HCT116 (cell line): ENCODE results near the gene NBAS.

Experiments used
- CTCF ChIP-seq, 3 experiments: fragments of 200-600 bp in 1 of 3; sonication (generic) in 1 of 3; IDR thresholded peaks in 2 of 3; conservative IDR thresholded peaks in 1 of 3; 2 replicates each; pipeline ENCODE4 v1.5.1; 2012 to 2017; ENCODE audit warnings: low read depth in 2 of 3, low read length in 2 of 3, antibody characterized with exemption in 1 of 3, borderline replicate concordance in 1 of 3, control low read depth in 1 of 3, mild to moderate bottlenecking in 1 of 3, mixed read lengths in 1 of 3, mixed run types in 1 of 3, moderate library complexity in 1 of 3; ENCODE audit not compliant: insufficient read depth in 1 of 3
- POLR2A ChIP-seq: IDR thresholded peaks from 2 replicates; pipeline ENCODE4 v1.7.0; 2011; ENCODE audit warnings: borderline replicate concordance; ENCODE audit not compliant: insufficient read depth, insufficient read length; ENCODE audit errors: extremely low read depth
- POLR2AphosphoS5 ChIP-seq: IDR thresholded peaks from 2 replicates; pipeline ENCODE4 v1.6.1; 2011; ENCODE audit warnings: mild to moderate bottlenecking, low read depth, low read length, moderate library complexity
- SP1 ChIP-seq: IDR thresholded peaks from 2 replicates; pipeline ENCODE4 v1.6.1; 2012; ENCODE audit warnings: low read depth
- SRF ChIP-seq: IDR thresholded peaks from 2 replicates; pipeline ENCODE4 v1.6.1; 2012; ENCODE audit warnings: low read depth
- YY1 ChIP-seq: IDR thresholded peaks from 2 replicates; pipeline ENCODE4 v1.6.1; 2011; ENCODE audit warnings: low read length, low read depth, moderate library complexity, mild to moderate bottlenecking; ENCODE audit not compliant: insufficient replicate concordance; ENCODE audit errors: extremely low read depth
- ZNF274 ChIP-seq: fragments of 200-500 bp; sonication (Bioruptor generic); IDR thresholded peaks from 2 replicates; pipeline ENCODE4 v1.6.1; 2014; ENCODE audit warnings: mild to moderate bottlenecking, low read depth, low read length, inconsistent platforms

- TF ChIP-seq YY1 (no peak), CTCF (IDR thresholded peaks at IDR 0.05 in 2 of 3, conservative IDR thresholded peaks at IDR 0.05 in 1 of 3; ENCODE audit: borderline replicate concordance in 1 of 3, insufficient read depth in 1 of 3, low read depth in 2 of 3, low read length in 2 of 3) (no peak), SP1 (no peak), POLR2AphosphoS5 (no peak), ZNF274 (no peak), POLR2A (no peak), SRF (no peak)
These were observed 35.2 kb upstream of the NBAS start for GRCh38 chr2:15596350-15596749.
